GM12891 (cell line): ENCODE data around the gene PARM1.

Source experiments
- PAX5 ChIP-seq: IDR thresholded peaks from 2 replicates; pipeline ENCODE4 v1.6.1; 2011; ENCODE audit warnings: low read length, moderate library complexity, mild to moderate bottlenecking; ENCODE audit not compliant: insufficient read depth, severe bottlenecking
- POLR2A ChIP-seq: IDR thresholded peaks from 2 replicates; pipeline ENCODE4 v1.6.1; 2011; ENCODE audit warnings: low read depth, low read length, control low read depth
- POLR2AphosphoS5 ChIP-seq: IDR thresholded peaks from 2 replicates; pipeline ENCODE4 v1.6.1; 2011; ENCODE audit warnings: low read depth, low read length, control low read depth
- POU2F2 ChIP-seq: IDR thresholded peaks from 2 replicates; pipeline ENCODE4 v1.6.1; 2011; ENCODE audit warnings: low read depth, mild to moderate bottlenecking, control low read depth, low read length, moderate library complexity
- TAF1 ChIP-seq: IDR thresholded peaks from 2 replicates; pipeline ENCODE4 v1.6.1; 2011; ENCODE audit warnings: low read depth, low read length, control low read depth

DNA sequence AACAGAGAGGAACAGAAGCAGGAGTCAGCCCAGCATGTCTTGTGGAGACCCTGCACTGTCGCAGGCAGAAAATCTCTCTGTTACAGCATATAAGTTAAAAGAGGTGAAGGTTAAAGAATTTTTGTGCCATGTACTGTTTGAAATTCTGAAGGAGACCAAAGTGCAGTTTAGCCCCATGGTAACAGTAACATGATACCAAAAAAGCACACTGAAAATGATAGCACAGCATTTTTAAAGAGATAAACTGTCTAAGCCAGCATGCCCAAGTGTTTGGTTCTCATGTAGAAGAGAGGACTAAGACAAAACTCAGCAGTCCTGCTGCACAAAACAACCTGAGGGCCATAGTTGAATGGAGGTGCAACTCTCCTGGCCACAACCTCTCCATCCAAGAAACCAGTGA, 41.9 kb upstream of the PARM1 start:
- TF ChIP-seq TAF1 (no peak), POLR2AphosphoS5 (no peak), POLR2A (no peak), POU2F2 (no peak), PAX5 (no peak)
